Suppressor macrophage (primary cell): ENCODE results near the gene DEFB127.
"Not testable (repeated sequence)": the region's sequence is repeated elsewhere in the genome, so short reads cannot be mapped to it uniquely, and the experiment has no call there.

ENCODE experiments used
- DNase-seq, 4 experiments: peaks; one replicate each; pipeline ENCODE4 v3.0.0-alpha.2; 2020 to 2022
- total RNA-seq, 17 experiments: gene quantifications; one replicate each; lab custom pipeline; 2026; ENCODE audit warnings: mixed read lengths in 6 of 17, inconsistent platforms in 3 of 17; lab: John Stamatoyannopoulos, UW

Gene DEFB127
- total RNA-seq, result 0 to 0.22 (median 0) reads per million in 17 experiments

DNA sequence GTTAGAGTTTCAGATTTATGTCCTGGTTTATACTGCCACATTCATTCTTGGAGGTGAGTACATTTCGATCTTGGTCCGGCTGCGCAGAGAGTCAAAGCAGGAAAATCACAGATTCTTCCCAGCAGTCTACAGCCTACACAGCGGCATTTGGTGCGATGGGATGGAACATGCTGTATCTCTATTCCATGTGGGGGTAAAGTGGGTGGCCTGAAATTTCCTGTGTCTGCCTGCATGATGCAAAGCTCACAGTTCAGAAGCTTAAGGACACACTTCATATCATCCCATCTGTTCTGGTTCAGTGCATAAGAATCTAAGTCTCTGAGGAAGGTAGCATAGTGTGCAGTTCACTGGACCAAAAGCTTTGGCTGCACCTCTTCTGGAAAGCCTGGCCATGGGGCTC is at the start of gene DEFB127:
DEFB127 (plus strand) TSS at position 301 of the 400 bp plus-strand sequence; CDS start at position 392, 91 bp downstream.
- no peak for DNase-seq

GRCh38 chr20:112396-112795 is 44.9 kb upstream of the DEFB127 start:
- no peak for DNase-seq

DNA sequence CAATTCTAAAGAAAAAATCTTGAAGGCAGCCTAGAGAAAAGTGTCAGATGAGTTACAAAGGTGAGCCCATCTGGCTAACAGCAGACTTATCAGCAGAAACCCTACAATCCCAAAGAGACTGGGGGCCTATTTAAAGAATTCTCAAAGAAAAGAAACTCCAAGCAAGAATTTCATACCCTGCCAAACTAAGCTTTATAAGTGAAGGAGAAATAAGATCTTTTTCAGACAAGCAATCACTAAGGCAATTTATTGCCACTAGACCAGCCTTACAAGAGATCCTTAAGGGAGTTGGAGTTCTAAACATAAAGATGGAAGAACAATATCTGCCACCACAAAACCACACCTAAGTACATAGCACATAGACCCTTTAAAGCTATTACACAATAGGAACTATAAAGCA is 39.7 kb upstream of the DEFB127 start:
- DNase-seq, result no peak

DNA sequence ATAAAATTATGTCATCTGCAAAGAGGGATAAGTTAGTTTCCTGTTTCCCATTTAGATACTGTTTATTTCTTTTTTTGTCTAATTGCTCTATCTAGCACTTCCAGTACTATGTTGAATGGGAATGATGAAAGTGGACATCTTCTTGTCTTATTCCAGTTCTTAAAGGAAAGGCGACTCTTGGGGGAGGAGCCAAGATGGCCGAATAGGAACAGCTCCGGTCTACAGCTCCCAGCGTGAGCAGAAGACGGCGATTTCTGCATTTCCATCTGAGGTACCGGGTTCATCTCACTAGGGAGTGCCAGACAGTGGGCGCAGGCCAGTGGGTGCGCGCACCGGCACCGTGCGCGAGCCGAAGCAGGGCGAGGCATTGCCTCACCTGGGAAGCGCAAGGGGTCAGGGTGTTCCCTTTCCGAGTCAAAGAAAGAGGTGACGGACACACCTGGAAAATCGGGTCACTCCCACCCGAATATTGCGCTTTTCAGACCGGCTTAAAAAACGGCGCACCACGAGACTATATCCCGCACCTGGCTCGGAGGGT is 27.4 kb upstream of the DEFB127 start:
- not testable (repeated sequence) for DNase-seq

DNA sequence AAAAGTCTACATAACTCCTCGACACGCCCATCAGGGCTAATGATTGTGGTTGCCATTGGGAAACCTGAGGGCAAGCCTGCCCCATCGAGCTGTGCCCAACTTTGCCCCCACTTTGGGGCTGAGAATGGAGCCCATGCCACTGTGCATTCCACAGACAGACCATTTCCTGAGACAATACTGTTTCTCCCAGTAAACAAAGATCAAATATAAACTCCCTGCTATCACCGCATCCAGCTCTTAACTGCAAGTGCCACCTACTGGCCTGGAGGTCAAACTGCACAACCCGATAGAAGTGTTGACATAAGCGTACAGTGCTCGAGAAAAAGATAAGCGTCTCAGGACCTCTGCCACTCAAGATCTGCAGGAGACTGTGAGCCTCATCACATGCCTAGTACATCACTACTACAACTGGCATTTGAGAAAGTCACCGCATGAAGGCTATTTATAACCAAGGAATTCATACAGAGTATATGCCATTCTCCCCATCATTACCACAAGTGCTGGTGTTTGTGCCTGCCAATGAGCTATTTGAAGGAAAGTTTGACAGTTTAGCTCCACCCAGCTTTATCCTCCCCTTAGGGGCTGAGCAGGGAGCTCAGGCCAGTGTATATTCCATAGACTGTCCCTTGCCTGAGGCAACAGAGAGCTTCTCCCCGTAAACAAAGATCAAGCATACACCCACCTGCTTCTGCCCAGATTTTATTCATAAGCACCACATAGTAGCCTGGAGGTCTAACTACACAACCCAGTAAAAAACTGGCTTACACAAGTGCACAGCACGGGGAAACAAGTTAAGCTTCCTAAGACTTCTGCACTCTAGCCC is 19.4 kb upstream of the DEFB127 start:
- DNase-seq, result peak in 3 of 4 experiments; percentile 2 to 9 (median 3)

DNA sequence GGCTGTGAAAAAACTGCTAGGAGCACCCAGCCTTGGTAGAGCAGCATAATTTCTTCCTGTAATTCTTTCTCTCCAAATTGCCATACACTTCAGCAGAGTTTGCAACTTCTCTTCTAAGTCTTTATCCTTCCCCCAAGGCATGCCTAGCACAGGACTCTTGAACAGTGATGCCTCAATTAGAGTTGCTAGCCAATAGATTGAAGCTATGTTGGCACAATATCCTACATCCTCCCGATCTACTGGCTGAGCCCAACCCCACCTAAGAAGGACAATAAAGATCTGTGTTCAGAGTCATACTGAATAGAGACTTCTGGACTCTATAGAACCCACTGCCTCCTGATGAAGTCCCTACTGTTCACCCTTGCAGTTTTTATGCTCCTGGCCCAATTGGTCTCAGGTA is 15.0 kb upstream of the DEFB127 start, which contains the start of gene DEFB126:
DEFB126 (plus strand) TSS at position 301 of the 400 bp plus-strand sequence; CDS start at position 340, 39 bp downstream.
- no peak for DNase-seq

- DNase-seq, result no peak
Measured at GRCh38 chr20:145877-146276, 11.4 kb upstream of the DEFB127 start.

GRCh38 chr20:152131-152530 is 5.1 kb upstream of the DEFB127 start:
- DNase-seq, result no peak

DNA sequence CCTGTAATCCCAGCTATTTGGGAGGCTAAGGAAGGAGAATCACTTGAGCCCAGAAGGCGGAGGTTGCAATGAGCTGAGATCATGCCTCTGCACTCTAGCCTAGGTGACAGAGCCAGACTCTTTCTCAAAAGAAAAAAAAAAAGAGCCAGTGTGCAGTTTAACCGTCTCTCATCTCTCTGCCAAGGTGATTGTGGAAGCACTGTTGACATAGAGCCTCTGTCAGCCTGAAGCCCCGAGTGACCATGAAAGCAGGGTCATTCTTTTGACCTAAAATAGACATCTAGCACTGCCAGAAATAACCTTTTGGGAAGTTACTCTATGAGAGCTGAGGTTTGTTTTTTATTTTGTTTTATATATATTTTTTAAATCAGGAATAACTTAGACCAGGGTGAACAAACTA is 7.4 kb downstream of the DEFB127 start:
- DNase-seq, result no peak

- DNase-seq, result no peak
Measured at GRCh38 chr20:168876-169275, 11.6 kb downstream of the DEFB127 start.

- no peak for DNase-seq
Measured at GRCh38 chr20:184288-184687, 27.0 kb downstream of the DEFB127 start.

DNA sequence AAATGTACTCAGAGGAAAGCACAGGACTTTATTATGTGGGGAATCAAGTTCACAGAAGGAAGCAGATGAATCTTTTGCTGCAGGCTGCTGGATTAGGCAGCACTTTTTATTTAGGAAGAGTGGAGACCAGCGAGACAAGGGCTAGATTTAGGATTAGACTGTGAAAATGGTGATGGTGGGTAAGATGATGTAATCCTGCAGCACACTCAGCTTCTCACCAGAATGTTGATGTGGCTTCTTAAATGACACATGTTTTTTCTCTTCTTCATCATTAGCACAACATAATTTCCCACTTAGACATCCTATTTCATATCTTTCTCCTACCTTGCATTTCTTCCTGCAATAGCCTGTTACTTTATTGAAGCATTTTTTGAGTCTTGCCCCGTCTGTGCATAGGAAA is 30.5 kb downstream of the DEFB127 start:
- DNase-seq, result no peak

GRCh38 chr20:189611-190010 is 32.4 kb downstream of the DEFB127 start, which contains the start of gene DEFB128:
Gene DEFB128 (minus strand): TSS chr20:189711. CDS start chr20:189623, 88 bp downstream.
- no peak for DNase-seq

GRCh38 chr20:198225-198624 is 41.0 kb downstream of the DEFB127 start:
- DNase-seq, result no peak

DNA sequence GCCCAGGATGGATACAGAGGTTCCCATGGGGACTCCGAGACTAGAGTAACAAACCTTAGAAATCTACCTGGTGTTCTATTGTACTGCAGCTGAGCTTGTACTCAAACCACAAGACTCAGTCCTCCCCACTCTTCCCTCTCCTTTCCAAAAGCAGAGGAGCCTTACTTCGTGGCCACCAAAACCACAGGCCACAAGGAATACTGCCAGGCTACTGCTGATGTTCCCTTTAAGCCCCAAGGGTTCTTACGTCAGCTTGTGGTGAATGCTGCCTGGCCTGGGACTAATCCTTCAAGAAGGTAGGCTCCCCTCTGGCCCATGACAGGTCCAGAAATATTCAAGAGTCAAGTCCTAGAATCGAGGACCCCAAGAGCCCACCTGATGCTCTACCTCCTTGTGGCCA is 42.7 kb downstream of the DEFB127 start:
- no peak for DNase-seq

DNA sequence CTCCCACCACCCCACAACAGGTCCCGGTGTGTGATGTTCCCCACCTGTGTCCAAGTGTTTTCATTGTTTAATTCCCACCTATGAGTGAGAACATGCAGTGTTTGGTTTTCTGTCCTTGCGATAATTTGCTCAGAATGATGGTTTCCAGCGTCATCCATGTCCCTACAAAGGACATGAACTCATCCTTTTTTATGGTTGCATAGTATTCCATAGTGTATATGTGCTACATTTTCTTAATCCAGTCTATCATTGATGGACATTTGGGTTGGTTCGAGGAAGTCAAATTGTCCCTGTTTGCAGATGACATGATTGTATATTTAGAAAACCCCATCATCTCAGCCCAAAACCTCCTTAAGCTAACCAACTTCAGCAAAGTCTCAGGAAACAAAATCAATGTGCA is 46.4 kb downstream of the DEFB127 start:
- DNase-seq, result not testable (repeated sequence)
